ENCODE data around the gene CDH4. TPM values are rescaled to one million over a fixed set of nuclear protein-coding genes. Genes with fewer than 3 reads are reported as not detected.

CDH4 gene
- total and polyA plus RNA-seq, 2 donors (not counting 3 experiments of a cell fraction or from before 2014, with no cell fraction given) = 0.17 to 0.51 TPM

DNA sequence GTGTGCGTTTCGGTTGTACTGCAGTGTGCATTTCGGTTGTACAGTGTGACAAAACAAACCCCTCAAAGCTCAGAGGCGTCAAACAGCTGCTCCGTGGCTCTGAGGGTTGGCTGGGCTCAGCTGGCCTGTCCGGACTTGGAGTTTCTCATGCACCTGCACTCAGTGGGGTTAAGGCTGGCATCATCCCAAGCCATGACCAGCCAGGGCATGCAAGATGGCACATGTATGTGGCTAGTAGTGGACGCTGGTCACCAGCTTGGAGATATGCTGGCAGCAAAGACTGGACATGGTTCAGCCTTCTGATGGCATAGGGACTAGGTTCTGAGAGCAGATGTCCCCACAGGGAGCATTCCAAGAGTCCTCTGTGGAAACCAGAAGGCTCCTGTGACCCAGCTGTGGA is 187.2 kb downstream of the CDH4 start:
- Histone ChIP-seq H3K9ac (replicated peaks; ENCODE audit: extremely low read depth, insufficient read depth, low read length) (no peak overlapping the region), H3K9me3 (replicated peaks; ENCODE audit: control insufficient read depth, insufficient read depth, low read length) (peaks cover 6% of the 10 kb centered on the region), H3K4me1 (ENCODE audit: control insufficient read depth, extremely low read depth, insufficient read depth, low read length) (no peaks in the 10 kb centered on the region), H3K9me1 (replicated peaks; ENCODE audit: control insufficient read depth, extremely low read depth, insufficient read depth, low read length) (no peaks in the 10 kb centered on the region), H3K4me2 (ENCODE audit: insufficient read depth, low read length) (no peak overlapping the region), H2AFZ (ENCODE audit: low read depth, low read length) (no peak overlapping the region), H3K27ac (ENCODE audit: insufficient read depth, low read depth, low read length) (no peak overlapping the region), H3K4me3 (replicated peaks in 1 of 3; ENCODE audit: insufficient read depth in 1 of 3, low read depth in 1 of 3, low read length in 3 of 3) (no peak overlapping the region), H4K20me1 (replicated peaks; ENCODE audit: control insufficient read depth, extremely low read depth, insufficient read depth, low read length) (no peaks in the 10 kb centered on the region), H3K79me2 (ENCODE audit: control insufficient read depth, insufficient read depth, low read length) (no peaks in the 10 kb centered on the region), H3K27me3 (ENCODE audit: control insufficient read depth in 2 of 2, insufficient read depth in 2 of 2, low read length in 2 of 2) (no peaks in the 10 kb centered on the region), H3K36me3 (ENCODE audit: control insufficient read depth in 2 of 2, extremely low read depth in 1 of 2, insufficient read depth in 2 of 2, low read length in 2 of 2) (no peaks in the 10 kb centered on the region)
- intact Hi-C loops (cut with micrococcal nuclease) = no loop called here
- TF ChIP-seq EZH2 (IDR thresholded peaks at IDR 0.05; ENCODE audit: borderline replicate concordance, low read depth, low read length, severe bottlenecking) (no peak), POLR2A (IDR thresholded peaks at IDR 0.05; ENCODE audit: low read depth, low read length) (no peak), GATA2 (IDR thresholded peaks at IDR 0.05; ENCODE audit: insufficient read depth, insufficient read length, low read depth, low read length) (no peak), MYC (IDR thresholded peaks at IDR 0.05; ENCODE audit: low read depth, low read length) (no peak), JUN (IDR thresholded peaks at IDR 0.05; ENCODE audit: borderline replicate concordance, insufficient read depth, insufficient read length, low read depth) (no peak), FOS (IDR thresholded peaks at IDR 0.05; ENCODE audit: borderline replicate concordance, insufficient read depth, low read length) (no peak), POLR2AphosphoS5 (IDR thresholded peaks at IDR 0.05; ENCODE audit: insufficient read depth, low read depth, low read length) (no peak)
- TF ChIP-seq, protein P1, sequence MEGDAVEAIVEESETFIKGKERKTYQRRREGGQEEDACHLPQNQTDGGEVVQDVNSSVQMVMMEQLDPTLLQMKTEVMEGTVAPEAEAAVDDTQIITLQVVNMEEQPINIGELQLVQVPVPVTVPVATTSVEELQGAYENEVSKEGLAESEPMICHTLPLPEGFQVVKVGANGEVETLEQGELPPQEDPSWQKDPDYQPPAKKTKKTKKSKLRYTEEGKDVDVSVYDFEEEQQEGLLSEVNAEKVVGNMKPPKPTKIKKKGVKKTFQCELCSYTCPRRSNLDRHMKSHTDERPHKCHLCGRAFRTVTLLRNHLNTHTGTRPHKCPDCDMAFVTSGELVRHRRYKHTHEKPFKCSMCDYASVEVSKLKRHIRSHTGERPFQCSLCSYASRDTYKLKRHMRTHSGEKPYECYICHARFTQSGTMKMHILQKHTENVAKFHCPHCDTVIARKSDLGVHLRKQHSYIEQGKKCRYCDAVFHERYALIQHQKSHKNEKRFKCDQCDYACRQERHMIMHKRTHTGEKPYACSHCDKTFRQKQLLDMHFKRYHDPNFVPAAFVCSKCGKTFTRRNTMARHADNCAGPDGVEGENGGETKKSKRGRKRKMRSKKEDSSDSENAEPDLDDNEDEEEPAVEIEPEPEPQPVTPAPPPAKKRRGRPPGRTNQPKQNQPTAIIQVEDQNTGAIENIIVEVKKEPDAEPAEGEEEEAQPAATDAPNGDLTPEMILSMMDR (IDR thresholded peaks at IDR 0.05; ENCODE audit: extremely low read depth in 1 of 2, insufficient read depth in 1 of 2, low read depth in 1 of 2, low read length in 2 of 2) = no peak
- TF ChIP-seq, protein P2, sequence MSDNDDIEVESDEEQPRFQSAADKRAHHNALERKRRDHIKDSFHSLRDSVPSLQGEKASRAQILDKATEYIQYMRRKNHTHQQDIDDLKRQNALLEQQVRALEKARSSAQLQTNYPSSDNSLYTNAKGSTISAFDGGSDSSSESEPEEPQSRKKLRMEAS (IDR thresholded peaks at IDR 0.05; ENCODE audit: insufficient read depth, insufficient read length) = no peak
- DNase-seq (ENCODE audit: low read depth, low spot score) = no peak
- BruUV-seq (replicated peaks) = no TSS peak
- ChIA-PET POLR2A (no interaction called here), CTCF (no interaction called here)
- dilution Hi-C loops (cut with MboI; ENCODE audit: extremely low pct_ligation_motif_present, low sequenced_read_pairs) = no loop called here
- FAIRE-seq = no peak

All from endothelial cell of umbilical vein (primary cell).